ENCODE data around the gene GDAP1L1.

GDAP1L1 gene

DNA sequence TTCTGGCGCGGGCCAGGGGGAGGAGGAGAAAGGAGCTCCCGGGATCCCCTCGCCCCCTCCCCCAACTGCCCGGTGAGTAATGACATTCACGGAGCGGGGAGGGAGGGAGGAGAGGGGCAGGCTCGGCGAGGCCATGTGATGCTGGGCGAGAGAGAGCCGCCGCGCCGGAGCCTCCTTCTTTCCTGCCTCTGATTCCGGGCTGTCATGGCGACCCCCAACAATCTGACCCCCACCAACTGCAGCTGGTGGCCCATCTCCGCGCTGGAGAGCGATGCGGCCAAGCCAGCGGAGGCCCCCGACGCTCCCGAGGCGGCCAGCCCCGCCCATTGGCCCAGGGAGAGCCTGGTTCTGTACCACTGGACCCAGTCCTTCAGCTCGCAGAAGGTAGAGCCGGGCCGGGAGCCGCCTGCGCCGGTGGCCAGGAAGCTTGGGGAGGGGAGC is at the start of gene GDAP1L1:
Gene GDAP1L1 (plus strand): TSS at position 178 of the 441 bp plus-strand sequence. CDS start 27 bp downstream, at position 205.
- DNase-seq (ENCODE audit: low spot score) = no peak

GRCh38 chr20:44198872-44199271 is 48.2 kb upstream of the GDAP1L1 start:
- DNase-seq (ENCODE audit: low spot score) = no peak

DNA sequence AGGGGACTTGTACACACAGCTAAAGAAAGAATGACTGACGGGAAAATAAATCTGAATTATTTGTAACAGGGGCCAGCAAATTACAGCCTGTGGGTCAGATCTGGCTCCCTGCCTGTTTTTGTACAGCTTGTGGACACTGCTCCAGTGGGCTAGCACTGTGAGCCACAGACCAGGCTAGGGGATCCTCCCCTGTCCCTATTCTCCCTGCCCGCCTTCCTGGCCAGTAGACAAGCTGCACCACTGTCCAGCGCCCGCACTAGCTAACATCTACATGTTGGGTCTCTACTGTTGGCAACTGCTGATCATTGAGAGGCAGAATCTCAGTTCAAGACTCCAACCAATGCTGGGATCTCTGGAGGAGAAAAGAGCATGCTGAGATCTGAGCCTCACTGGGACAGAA is 47.2 kb upstream of the GDAP1L1 start:
- no peak for DNase-seq (ENCODE audit: low spot score)

GRCh38 chr20:44200371-44200770 is 46.7 kb upstream of the GDAP1L1 start:
- no peak for DNase-seq (ENCODE audit: low spot score)

DNA sequence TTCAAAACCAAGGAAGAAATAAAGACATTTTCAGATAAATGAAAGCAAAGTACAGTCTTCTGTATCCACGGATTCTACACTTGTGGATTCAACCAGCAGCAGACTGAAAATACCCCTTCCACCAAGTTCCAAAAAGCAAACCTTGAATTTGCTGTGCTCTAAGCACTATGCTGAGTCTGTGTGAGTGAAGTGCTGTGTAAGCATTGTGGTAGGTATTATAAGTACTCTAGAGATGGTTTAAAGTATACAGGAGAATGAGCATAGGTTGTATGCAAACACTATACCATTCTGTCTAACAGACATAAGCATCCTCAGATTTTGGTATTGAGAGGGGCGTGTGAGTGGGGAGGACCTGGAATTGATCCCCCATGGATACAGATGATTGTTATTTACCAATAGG is 46.1 kb upstream of the GDAP1L1 start:
- DNase-seq (ENCODE audit: low spot score) = no peak

GRCh38 chr20:44203161-44203560 is 43.9 kb upstream of the GDAP1L1 start:
- DNase-seq (ENCODE audit: low spot score) = peak; percentile 15

- DNase-seq (ENCODE audit: low spot score) = peak; percentile 82
These were observed 42.8 kb upstream of the GDAP1L1 start for GRCh38 chr20:44204156-44204831.

DNA sequence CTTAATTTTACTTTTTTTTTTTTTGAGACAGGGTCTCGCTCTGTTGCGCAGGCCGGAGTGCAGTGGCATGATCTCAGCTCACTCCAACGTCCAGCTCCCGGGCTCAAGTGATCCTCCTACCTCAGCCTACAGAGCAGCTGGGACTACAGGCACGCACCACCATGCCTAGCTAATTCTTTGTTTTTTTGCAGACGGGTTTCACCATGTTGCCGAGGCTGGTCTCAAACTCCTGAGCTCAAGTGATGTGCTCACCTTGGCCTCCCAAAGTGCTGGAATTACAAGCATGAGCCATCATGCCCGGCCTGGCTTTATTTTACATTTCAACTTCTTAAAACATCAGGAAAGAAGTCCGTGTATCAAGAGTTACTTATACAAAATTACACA is 42.3 kb upstream of the GDAP1L1 start:
- no peak for DNase-seq (ENCODE audit: low spot score)

- DNase-seq (ENCODE audit: low spot score) = no peak
These were observed 41.0 kb upstream of the GDAP1L1 start for GRCh38 chr20:44206132-44206531.

- DNase-seq (ENCODE audit: low spot score) = no peak
These were observed 39.9 kb upstream of the GDAP1L1 start for GRCh38 chr20:44207126-44207723.

DNA sequence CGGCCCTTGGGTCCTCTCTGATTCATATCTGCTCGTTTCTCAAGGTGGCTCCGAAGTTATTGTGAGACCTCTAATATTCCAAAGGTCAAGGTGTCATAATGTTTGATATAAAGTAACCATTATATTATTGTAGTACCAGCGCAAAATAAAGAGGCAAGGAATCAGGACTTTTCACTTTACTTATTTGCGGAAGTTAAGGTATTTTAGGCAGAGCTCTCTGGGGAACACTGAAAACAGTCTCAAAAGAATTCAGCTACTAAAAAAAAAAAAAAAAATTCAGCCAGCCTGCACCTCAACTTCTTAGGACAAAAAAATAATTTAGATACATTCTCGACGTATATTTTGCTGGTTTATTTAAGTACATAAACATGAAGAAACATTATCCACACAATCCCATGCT is 38.9 kb upstream of the GDAP1L1 start:
- no peak for DNase-seq (ENCODE audit: low spot score)

DNA sequence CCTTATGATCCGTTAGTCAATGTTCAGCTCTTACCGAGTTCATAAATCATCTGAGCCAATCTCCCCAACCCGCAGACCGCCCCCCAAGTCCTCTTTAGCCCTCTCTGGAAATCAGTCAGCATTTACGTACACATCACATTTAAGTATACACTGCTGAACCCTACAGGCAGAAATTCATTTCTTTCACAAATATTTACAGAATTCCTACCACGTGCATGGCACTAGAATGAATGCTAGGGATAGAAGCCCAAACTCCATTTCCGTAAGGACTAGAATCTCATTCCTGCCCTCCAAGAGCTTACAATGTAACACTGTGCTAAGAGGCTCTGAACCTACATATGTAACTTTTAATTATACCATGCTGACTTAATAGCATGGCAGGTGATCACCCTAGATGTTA is 38.3 kb upstream of the GDAP1L1 start:
- DNase-seq (ENCODE audit: low spot score) = no peak

DNA sequence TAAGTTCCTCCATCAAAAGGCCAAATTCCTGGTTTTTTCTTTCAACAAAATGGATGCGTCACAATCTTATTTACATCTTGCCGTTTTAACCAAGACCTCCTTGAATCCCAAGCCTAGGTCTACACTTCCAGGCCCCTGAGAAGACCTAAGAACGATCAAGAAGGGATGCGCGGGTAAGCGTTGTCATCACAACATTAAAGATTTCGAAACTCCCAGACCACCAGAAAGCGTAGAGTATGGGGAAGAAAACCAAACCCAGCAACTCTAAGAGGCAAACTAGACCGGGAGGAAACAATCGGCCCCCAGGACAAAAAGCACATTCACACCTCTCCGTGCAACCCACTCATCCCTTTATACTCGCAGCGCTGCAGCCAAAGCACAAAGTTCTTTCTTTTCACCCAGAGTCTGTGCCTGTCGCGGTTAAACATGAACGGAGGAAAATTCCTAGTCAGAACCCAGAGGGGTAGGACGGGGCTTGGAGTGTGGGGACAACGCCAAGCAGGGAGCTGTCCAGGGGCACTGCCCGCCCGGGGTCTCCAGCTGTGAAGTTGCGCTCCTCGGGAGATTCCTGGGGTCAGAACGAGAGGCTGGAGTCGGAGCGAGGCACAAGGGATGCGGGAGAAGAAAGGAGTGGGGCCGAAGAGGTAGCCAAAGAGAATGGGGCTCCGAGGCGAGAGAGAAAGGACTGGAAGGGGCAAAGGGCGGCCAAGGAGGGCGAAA is 37.3 kb upstream of the GDAP1L1 start:
- DNase-seq (ENCODE audit: low spot score) = peak; percentile 17

- DNase-seq (ENCODE audit: low spot score) = peak; percentile 100
These were observed 36.5 kb upstream of the GDAP1L1 start, which contains the start of gene OSER1 for GRCh38 chr20:44210406-44211176. Gene OSER1 (minus strand): TSS chr20:44210771. CDS start chr20:44206957, 3,814 bp downstream.

- peak; percentile 46 for DNase-seq (ENCODE audit: low spot score)
These were observed 35.7 kb upstream of the GDAP1L1 start for GRCh38 chr20:44211177-44212039.

GRCh38 chr20:44212792-44213191 is 34.3 kb upstream of the GDAP1L1 start:
- no peak for DNase-seq (ENCODE audit: low spot score)

DNA sequence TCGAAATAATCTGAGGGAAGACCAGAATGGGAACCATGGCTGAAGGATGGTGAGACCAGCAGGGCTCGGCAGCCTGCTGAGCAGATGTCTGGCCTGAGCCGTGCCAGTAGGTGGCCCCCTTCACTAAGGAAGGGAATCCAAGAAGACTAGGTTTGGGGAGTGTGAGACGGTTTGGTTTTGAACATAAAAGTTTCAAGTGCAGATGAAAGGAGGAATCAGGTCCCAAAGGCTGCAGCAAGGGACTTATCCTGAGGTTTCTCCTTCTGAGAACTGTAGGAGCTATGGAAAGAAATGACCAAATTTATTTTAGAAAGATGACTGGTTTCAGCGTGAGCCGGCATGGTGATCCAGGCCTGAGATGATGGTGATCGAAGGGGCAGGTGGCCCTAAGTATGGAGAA is 32.0 kb upstream of the GDAP1L1 start:
- peak; percentile 75 for DNase-seq (ENCODE audit: low spot score)

DNA sequence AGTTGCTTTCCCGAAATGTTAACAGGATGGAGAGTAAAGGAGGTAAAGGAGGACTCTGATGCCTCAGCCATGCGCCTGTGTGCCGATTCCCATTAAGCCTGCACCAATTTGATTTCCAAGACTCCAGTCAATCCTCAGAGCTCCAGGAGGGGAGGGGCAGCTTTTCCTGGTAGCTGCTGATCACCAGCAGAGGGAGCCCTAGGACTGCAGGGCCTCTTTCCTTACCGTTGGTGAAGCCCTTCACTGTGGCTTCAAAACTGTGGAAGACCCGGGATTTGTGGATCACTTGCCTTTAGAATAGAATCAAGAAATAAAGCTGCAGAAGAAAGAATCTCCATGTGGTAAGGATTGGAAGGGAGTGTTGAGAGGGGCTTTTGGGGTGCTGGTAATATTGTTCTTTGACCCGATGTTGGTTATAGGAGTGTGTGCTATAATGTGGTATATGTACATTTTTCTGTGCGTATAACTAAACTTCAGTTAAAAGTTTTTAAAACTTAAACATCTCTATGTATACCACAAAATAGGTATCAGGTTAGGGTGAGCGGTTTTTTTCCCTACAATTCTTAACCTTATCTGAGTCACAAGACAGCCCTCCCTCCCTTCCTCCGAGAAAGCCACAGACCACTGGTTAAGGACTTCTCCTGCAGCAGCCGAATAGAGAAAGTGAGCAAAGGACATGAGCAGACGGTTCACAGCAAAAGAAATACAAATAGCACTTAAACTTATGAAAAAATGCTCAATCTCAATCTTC is 29.6 kb upstream of the GDAP1L1 start:
- DNase-seq (ENCODE audit: low spot score) = peak; percentile 76

DNA sequence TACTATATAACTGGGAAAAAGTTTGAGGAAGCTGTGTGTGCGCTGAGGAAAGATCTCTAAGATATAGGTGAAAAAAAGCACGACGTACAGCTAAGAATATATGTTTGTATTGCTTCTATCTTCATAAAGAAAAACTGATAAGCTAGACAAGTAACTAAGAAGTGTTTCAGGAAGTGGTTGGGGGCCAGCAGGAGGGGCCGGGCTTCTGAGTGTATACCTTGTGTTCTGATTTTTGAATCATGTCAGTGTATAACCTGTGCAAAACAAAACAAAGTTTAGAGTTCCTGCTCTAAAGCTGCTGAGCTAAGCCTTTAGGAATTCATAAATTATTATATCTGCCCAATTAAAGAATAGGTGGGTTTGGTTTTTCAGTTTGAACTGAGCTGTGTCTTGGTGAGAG is 28.7 kb upstream of the GDAP1L1 start:
- DNase-seq (ENCODE audit: low spot score) = no peak

DNA sequence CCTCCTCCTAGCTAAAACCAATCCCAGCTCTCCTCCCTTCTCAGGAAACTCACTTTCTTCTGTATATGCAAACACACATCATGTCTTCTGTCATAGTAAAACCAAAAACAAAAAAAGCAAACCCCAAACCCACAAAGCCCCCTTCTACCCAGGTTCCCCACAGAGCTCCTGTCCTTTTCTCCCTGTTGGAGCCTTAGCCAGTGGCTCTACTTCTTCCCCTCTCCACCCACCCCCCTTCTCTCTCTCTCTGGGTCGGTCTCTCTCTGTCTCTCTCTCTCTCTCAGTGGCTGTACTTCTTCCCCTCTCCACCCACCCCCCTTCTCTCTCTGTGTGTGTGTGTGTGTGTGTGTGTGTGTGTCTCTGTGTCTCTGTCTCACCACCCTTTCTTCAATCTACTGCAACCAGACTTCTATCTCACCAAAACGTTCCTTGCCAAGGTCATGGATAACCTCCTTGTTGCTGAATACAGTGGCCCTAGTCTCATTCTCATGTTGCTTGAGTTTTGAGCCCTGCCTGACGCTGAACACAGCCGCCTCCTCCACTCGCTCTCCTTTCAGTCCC is 27.9 kb upstream of the GDAP1L1 start:
- DNase-seq (ENCODE audit: low spot score) = no peak

Data from GM03348 (cell line).